GM12892 (cell line): ENCODE measurements around the gene NOL4L.

Experiments
- POLR2A ChIP-seq: IDR thresholded peaks from 2 replicates; pipeline ENCODE4 v1.6.1; 2011; ENCODE audit warnings: low read depth, low read length, control low read depth
- POLR2AphosphoS5 ChIP-seq: IDR thresholded peaks from 2 replicates; pipeline ENCODE4 v1.6.1; 2011; ENCODE audit warnings: low read depth, low read length, control low read depth
- TAF1 ChIP-seq: IDR thresholded peaks from 2 replicates; pipeline ENCODE4 v1.6.1; 2011; ENCODE audit warnings: low read depth, mild to moderate bottlenecking, control low read depth, low read length, borderline replicate concordance

- TF ChIP-seq POLR2A = no peak
- TF ChIP-seq POLR2AphosphoS5 = no peak
- no peak for TF ChIP-seq TAF1
Measured at GRCh38 chr20:32621891-32622584, 36.9 kb upstream of the NOL4L start.
